HL-60 (cell line): ENCODE data around the gene PTDSS2.

Experiments
- CTCF ChIP-seq: IDR thresholded peaks from one replicate; pipeline ENCODE4 v1.5.1; 2011; ENCODE audit warnings: low read length, control low read depth, inconsistent platforms; ENCODE audit not compliant: insufficient read depth
- GABPA ChIP-seq: IDR thresholded peaks from 2 replicates; pipeline ENCODE4 v1.6.1; 2012; ENCODE audit warnings: low read depth
- POLR2AphosphoS5 ChIP-seq: IDR thresholded peaks from 2 replicates; pipeline ENCODE4 v1.6.1; 2012; ENCODE audit warnings: low read depth
- REST ChIP-seq: IDR thresholded peaks from 2 replicates; pipeline ENCODE4 v1.6.1; 2012; ENCODE audit warnings: low read depth; ENCODE audit not compliant: insufficient replicate concordance

- no peak for TF ChIP-seq REST
- no peak for TF ChIP-seq POLR2AphosphoS5
- TF ChIP-seq CTCF, result no peak
- TF ChIP-seq GABPA, result no peak
These were observed 84.5 kb downstream of the PTDSS2 start for GRCh38 chr11:534396-535209.
